ENCODE data around the gene SUPT3H.

Gene SUPT3H

DNA sequence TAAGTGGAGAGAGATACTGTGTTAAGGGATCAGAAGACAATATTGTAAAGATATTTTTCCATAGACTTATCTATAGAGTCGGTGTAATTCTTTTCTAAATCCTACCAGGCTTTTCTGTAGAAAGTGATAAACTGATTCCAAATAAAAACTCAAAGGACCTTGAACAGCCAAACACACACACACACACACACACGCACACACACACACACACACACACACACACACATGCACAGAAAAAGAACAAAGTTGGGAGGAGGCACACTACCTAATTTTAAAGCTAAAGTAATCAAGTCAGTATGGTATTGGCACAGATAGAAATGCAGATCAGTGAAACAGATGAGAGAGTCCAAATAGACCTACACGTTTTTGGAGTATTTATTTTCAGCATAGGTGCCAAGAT lies 534.0 kb downstream of the SUPT3H start:
- DNase-seq (ENCODE audit: low read depth, low spot score) = no peak

DNA sequence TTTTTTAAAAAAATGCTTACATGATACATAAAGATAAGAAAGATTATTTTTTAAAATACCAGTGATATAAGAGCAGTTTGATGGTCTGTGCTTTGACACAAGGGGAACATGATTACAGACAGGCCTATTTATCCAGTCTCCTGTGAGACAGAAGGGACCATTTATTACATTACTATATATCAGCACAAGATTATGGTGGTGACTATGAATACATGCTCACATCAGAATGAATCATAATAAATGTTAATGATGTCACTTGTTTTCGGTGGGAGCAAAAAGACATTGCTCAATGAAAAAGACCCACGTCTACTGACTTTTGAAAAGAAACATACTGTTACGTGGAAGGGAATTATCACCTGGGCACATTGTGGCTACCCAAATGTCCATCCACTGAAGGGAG lies 535.1 kb downstream of the SUPT3H start:
- DNase-seq (ENCODE audit: low read depth, low spot score) = no peak

GRCh38 chr6:44841829-44842228 lies 535.9 kb downstream of the SUPT3H start:
- DNase-seq (ENCODE audit: low read depth, low spot score) = no peak

- no peak for DNase-seq (ENCODE audit: low read depth, low spot score)
Measured at GRCh38 chr6:44837741-44838140, 540.0 kb downstream of the SUPT3H start.

DNA sequence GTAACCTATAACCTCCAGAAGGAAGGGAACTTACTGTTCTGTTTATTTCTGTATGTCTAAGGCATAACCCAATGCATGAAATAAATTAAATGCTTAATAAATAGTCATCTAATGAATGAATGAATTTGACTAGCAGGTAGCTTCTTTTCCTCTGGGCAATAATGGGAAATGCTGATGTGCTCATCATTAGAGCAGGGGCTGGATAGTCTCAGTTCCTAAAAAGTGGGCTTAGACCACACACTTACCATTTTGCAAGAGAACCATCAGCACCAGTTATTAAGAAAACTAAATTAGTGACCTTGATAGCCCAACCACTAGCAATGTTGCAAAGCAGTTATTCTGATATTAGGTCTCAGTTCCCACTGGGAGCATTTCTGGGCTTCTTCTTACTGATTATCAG lies 540.5 kb downstream of the SUPT3H start:
- DNase-seq (ENCODE audit: low read depth, low spot score) = no peak

GRCh38 chr6:44833248-44833647 lies 544.5 kb downstream of the SUPT3H start:
- DNase-seq (ENCODE audit: low read depth, low spot score) = no peak

DNA sequence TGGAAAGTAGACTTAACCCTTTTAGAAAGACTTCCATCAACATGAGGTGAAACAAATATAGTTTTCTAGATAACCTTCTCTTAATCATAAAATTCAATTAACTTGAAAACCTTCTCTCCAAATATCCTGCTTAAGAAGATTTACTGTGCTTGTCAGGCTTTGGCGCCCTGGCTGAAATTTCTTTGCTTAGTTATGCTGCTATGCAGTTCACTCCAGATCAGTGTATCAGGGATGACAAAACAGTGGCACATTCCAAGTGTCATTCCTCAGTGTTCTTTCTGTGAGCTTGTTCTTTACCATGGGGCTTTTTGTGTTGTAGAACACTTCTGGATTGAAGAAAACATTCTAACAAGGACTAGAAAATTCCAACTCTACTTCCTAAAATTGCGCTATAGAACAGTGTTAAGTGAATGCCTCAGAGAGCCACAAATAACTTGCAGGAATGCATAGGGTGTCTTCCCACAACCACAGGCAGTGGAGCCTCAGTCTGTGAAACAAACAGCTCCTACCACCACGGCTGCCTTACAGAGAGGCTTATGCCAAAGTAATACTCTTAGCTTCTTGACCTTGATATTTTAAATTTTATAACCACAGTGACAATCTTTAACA lies 546.6 kb downstream of the SUPT3H start:
- no peak for DNase-seq (ENCODE audit: low read depth, low spot score)

DNA sequence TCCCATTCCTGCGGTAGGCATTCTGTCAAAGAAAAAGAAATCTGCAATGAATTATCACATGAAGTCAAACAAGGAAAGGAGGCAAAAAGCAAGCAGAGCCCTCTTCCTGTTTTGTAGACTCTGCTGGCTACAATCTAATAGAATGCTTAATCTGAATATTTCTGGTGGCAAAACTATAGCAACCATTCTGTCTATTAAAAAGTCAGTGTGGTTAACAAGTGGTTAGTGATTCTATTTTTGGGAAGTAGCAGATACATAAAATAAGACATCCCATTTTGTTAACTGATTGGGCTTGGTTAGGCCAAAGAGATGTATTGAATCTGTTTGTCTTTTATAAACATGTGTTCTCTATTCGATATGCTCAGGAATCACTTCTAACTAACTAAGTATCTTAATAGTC lies 547.9 kb downstream of the SUPT3H start:
- DNase-seq (ENCODE audit: low read depth, low spot score) = no peak

- no peak for DNase-seq (ENCODE audit: low read depth, low spot score)
Measured at GRCh38 chr6:44828780-44829179, 549.0 kb downstream of the SUPT3H start.

- DNase-seq (ENCODE audit: low read depth, low spot score) = no peak
Measured at GRCh38 chr6:44826025-44826676, 551.6 kb downstream of the SUPT3H start.

DNA sequence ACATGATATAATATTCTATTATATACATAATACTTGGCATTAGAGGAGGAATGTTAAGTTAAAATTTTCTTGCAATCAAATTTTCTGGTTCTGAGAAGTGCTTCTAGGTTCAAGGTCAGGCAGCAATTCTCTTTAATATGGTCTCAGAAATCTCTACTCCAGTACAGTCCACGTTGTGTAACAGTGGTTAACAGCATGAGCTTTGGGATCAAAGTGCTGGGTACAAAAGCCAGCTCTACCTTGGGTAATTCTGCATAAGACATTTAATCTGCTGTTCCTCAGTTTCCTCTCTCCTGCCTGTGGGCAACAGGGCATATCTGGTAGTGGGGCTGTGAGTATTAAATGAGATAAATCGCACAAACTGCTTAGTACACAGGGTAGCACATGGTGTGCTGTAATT lies 552.5 kb downstream of the SUPT3H start:
- DNase-seq (ENCODE audit: low read depth, low spot score) = no peak

DNA sequence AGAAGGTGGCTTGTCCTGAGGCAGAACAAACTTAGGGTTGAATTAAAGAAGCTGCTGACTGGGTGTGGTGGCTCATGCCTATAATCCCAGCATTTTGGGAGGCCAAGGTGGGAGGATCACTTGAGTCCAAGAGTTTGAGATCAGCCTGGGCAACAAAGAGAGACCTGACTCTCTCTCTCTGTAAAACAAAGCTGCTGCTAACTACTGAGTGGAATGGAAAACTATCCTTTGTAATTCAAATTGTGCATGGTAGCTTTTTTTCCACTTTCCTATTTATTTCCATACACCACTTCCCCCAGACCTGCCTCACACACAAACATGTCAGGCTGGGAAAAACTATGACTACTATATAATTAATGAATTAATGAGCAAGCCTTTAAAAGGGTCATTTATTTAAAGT lies 553.2 kb downstream of the SUPT3H start:
- no peak for DNase-seq (ENCODE audit: low read depth, low spot score)

DNA sequence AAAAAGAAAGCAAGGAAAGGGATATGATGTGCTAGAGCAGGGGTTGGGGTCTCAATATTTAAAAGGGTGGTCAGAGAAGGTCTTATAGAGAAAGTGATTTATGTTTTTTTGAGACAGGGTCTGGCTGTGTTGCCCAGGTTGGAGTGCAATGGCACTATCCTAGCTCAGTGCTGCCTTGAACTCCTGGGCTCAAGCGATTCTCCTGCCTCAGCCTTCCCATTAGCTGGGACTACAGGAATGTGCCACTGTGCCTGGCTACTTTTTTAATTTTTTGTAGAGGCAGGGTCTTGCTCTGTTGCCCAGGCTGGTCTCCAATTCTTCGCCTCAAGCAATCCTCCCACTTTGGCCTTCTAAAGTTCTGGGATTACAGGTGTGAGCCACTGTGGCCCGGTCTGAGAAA lies 557.0 kb downstream of the SUPT3H start:
- DNase-seq (ENCODE audit: low read depth, low spot score) = no peak

GRCh38 chr6:44820321-44820720 lies 557.4 kb downstream of the SUPT3H start:
- DNase-seq (ENCODE audit: low read depth, low spot score) = no peak

DNA sequence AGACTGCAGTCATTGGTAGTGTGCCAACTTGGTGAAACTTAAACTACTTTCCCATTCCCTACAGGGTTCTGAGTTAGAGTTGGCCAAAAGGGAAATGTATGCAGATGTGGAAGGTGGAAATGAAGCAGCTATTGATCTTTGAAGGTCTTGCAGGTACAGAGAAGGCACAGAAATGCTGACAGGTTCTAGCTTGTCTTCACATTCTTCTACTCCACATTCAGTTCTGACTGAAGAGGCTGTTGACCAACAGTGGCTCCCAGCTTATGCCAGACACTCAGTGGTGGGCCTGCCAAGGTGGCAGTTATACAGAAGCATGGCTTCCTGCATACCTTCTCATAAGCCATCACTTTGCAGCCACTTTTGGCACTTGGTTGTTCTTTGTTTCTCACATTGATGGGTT lies 566.3 kb downstream of the SUPT3H start:
- no peak for DNase-seq (ENCODE audit: low read depth, low spot score)

DNA sequence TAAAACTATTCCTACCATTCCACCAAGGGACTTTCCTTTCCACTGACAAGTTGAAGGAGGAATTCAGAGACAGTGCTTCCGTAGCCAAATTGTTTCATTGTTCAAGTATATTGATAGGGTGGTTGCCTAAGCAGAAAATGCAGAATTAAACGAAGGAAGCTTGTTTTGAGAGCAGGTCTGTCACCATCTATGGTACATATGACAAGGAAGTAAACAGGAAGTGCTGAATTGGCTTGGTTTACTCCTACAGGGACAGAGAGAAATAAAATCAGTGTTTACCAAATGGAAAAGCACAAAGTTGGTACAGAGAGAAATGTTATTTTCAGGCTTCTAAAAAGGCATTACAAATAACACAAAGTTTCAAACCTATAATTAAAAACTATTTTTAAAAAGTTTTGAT lies 568.5 kb downstream of the SUPT3H start:
- no peak for DNase-seq (ENCODE audit: low read depth, low spot score)

- no peak for DNase-seq (ENCODE audit: low read depth, low spot score)
Measured at GRCh38 chr6:44808148-44808547, 569.6 kb downstream of the SUPT3H start.

DNA sequence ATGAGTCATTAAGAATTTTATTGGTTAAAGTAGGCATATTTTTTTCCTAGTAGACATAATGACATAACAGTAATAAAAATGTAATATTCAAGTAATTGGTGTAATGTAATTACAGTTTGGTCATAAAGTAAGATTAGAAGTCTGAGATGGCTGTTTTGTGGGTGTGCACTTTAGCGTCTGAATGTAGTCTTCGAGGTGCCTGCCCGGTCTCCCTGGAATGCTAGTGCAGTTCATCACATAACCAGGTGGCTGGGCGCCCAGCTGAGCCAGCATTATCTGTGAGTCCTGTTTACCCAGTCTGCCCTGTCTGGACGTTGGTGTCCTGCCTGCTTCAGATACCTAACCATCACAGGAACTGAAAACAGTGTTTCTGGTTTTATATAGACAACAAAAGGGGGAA lies 571.1 kb downstream of the SUPT3H start:
- DNase-seq (ENCODE audit: low read depth, low spot score) = no peak

DNA sequence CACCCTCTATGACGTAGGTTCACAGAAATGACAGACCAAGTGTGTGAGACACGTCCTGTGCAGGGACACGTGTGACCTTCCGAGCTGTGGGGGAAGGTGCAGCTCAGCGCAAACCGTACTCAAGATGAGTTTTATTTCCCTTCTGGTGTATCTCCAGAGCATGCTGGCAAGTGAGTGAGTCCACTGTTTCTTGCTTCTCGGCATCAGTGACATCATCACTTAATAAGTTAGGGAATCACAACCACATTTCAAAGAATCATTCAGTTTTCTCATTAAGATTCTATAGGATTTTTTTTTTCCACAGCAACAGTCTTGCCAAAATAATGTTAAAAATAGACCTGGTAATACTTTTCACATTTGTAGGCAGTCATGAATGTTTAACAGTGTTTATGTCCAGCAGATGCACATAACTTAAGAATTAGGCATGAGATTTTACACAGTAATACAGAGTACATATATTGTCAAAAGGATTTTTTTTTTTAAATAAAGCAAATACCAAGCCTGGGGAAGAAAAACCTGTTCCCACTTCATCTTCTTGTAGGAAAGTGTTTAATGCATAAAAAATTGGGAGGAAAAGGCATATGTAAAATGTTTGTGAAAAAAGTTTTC lies 572.4 kb downstream of the SUPT3H start:
- no peak for DNase-seq (ENCODE audit: low read depth, low spot score)

- no peak for DNase-seq (ENCODE audit: low read depth, low spot score)
Measured at GRCh38 chr6:44804546-44805159, 573.1 kb downstream of the SUPT3H start.

DNA sequence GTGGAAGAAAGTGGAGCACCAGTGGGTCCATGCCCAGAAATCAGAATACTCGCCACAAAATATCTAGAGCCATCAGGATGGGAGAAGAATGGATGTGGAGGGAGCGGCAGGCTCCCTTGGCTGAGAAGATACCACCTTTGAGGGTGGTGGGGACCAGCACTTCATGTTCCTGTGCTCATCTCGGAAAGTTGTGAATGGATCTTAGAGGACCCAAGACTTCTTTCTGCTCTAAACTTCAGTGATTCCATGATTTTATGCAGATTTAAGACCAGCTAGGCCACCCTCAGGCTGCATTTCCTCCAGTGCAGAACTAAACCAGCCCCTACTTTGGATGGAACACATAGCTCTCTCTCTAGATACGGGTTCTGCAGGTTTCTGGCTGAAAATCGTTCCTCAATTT lies 573.7 kb downstream of the SUPT3H start:
- no peak for DNase-seq (ENCODE audit: low read depth, low spot score)

DNA sequence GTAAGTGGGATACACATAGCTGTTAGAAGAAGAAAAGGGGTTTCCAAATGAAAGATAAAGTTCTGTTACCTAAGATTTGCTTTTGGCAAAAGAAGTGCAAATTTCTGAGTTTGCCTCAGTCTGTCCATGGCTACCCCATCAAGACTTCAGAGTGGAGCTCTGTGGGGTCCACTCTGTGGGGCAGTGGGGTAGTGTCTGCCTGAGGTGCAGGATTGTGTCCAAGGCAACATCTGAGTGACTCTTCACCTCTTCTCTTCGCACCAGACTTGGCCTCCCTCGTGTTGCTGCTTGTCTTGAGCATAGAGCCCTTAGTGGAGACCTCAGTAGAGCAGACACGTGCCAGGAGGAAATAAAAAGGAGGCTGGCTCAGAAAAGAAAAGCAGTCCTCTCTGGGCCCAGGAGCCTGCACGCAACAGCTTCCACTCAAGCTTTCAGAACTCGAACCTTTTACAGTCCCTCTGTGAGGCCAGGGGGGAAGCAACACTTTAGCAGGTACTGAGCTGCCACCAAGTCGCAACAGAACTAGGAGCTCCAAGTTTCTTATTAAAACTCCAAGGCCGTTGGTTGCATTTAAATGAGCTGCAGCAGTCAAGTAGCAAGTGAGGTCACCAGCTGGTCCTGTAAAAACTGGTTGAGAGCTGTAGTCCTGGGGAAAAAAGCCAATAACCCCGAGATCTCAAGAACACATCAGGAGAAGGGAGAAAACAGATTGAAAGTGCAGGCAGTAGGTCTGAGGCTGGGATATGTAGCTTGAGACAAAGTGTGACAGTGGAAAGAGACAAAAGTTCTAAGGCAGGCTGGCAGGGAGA lies 576.7 kb downstream of the SUPT3H start:
- no peak for DNase-seq (ENCODE audit: low read depth, low spot score)

All from brain pericyte (primary cell).